Chondrocyte (in vitro differentiated cells): ENCODE measurements around the gene PLRG1. TPM values are rescaled to one million over a fixed set of nuclear protein-coding genes. Genes with fewer than 3 reads are reported as not detected.
"Not testable (repeated sequence)": the region's sequence is repeated elsewhere in the genome, so short reads cannot be mapped to it uniquely, and the experiment has no call there.

Experiments
- DNase-seq: peaks from one replicate; pipeline ENCODE4 v3.0.0; 2021; ENCODE audit warnings: mixed read lengths, low spot score
- H3K27ac Mint-ChIP-seq: one replicate; pipeline ENCODE4 v1.8.0; 2021; ENCODE audit warnings: mild to moderate bottlenecking, moderate library complexity, mixed read lengths; ENCODE audit not compliant: unreplicated experiment
- H3K27me3 Mint-ChIP-seq: 2 replicates; pipeline ENCODE4 v1.8.0; 2021; ENCODE audit warnings: low read depth, mixed read lengths
- H3K36me3 Mint-ChIP-seq: 2 replicates; pipeline ENCODE4 v1.8.0; 2021; ENCODE audit warnings: low read depth, mixed read lengths
- H3K4me1 Mint-ChIP-seq: 2 replicates; pipeline ENCODE4 v1.8.0; 2021; ENCODE audit warnings: low read depth, mild to moderate bottlenecking, mixed read lengths
- H3K4me3 Mint-ChIP-seq: one replicate; pipeline ENCODE4 v1.8.0; 2021; ENCODE audit warnings: mild to moderate bottlenecking, moderate library complexity, mixed read lengths; ENCODE audit not compliant: unreplicated experiment
- H3K9me3 Mint-ChIP-seq: 2 replicates; pipeline ENCODE4 v1.8.0; 2021; ENCODE audit warnings: low read depth, mixed read lengths
- long read RNA-seq: library from polyadenylated mRNA; stranded (forward); transcript quantifications from one replicate; pipeline ENCODE4 v2.0.0, GENCODE V29; 2021
- total RNA-seq: library from RNA; stranded (reverse); gene quantifications from 3 replicates; pipeline ENCODE4 v1.2.1, GENCODE V29; 2021
- TF ChIP-seq, protein P1 (sequence below): fragments of 200-600 bp; sonication (generic); IDR thresholded peaks from 2 replicates; pipeline ENCODE4 v1.5.0; 2021; ENCODE audit warnings: antibody characterized with exemption, mild to moderate bottlenecking, moderate library complexity

Gene PLRG1
- total RNA-seq = 58.0 to 70.3 TPM (median 59.6 TPM) in 3 replicates
- long read RNA-seq, transcript PLRG1-202 (15 exons, 3,351 nt) = major isoform, 82 of 106 reads
- long read RNA-seq, partial matches to known transcripts = 2 of 106 reads
- long read RNA-seq, other reads (novel, unspliced or antisense) = 17 of 106 reads

DNA sequence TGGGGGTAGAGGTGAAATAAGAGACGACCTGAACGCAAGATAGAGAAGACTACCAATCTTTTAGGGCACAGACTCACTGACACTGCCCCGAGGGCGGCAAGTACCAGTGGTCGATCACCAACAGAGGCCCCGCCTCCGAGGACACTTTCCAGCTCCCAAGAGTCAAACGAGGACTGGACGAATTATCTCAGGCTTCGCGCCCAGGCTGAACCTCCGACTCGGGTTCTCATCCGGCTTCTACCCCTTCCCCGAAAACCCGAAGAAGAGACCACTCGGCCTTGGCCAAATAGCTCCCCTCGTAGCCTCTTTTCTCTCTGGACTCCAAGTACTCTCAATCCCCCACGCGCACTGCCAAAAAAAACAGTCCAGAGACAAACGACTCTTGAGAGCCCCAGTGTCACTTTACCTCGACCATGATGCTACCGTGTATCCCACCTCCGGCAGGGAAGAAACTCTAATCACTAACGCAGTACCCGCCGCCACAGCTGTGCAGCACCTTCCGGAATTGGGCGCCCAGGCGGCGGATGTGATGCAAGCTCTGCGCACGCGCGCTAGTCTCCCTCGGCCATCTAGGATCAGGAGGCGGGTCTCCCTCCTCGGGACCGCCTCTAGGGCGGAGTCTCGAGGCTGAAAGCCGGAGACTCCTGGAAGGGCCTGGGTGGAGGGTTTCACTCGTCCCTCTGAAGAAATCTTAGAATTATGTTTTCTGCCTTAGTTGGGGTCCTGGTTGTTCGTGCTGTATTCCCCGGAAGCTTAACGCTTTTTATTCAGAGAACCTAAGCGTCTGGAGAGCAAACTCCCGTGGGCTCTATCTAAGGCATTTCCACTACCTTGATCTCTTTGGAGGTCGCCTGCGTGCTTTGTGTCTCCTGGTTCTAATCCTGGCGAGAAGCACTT lies at the start of gene PLRG1:
PLRG1 (minus strand) TSS at position 507 of the 897 bp plus-strand sequence; CDS start at position 415, 92 bp downstream.
- H3K4me1 Mint-ChIP-seq = peaks cover 16% of the 10 kb centered on the region
- H3K27ac Mint-ChIP-seq = peak within 1 kb of the TSS; percentile 97
- DNase-seq = peak; percentile 99
- peaks cover 7% of the 10 kb centered on the region for H3K36me3 Mint-ChIP-seq
- peak within 1 kb of the TSS; percentile 90 for H3K4me3 Mint-ChIP-seq
- TF ChIP-seq, protein P1, sequence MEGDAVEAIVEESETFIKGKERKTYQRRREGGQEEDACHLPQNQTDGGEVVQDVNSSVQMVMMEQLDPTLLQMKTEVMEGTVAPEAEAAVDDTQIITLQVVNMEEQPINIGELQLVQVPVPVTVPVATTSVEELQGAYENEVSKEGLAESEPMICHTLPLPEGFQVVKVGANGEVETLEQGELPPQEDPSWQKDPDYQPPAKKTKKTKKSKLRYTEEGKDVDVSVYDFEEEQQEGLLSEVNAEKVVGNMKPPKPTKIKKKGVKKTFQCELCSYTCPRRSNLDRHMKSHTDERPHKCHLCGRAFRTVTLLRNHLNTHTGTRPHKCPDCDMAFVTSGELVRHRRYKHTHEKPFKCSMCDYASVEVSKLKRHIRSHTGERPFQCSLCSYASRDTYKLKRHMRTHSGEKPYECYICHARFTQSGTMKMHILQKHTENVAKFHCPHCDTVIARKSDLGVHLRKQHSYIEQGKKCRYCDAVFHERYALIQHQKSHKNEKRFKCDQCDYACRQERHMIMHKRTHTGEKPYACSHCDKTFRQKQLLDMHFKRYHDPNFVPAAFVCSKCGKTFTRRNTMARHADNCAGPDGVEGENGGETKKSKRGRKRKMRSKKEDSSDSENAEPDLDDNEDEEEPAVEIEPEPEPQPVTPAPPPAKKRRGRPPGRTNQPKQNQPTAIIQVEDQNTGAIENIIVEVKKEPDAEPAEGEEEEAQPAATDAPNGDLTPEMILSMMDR = peak; percentile 49
- H3K27me3 Mint-ChIP-seq = peaks cover 3% of the 10 kb centered on the region
- H3K9me3 Mint-ChIP-seq = no peaks in the 10 kb centered on the region

DNA sequence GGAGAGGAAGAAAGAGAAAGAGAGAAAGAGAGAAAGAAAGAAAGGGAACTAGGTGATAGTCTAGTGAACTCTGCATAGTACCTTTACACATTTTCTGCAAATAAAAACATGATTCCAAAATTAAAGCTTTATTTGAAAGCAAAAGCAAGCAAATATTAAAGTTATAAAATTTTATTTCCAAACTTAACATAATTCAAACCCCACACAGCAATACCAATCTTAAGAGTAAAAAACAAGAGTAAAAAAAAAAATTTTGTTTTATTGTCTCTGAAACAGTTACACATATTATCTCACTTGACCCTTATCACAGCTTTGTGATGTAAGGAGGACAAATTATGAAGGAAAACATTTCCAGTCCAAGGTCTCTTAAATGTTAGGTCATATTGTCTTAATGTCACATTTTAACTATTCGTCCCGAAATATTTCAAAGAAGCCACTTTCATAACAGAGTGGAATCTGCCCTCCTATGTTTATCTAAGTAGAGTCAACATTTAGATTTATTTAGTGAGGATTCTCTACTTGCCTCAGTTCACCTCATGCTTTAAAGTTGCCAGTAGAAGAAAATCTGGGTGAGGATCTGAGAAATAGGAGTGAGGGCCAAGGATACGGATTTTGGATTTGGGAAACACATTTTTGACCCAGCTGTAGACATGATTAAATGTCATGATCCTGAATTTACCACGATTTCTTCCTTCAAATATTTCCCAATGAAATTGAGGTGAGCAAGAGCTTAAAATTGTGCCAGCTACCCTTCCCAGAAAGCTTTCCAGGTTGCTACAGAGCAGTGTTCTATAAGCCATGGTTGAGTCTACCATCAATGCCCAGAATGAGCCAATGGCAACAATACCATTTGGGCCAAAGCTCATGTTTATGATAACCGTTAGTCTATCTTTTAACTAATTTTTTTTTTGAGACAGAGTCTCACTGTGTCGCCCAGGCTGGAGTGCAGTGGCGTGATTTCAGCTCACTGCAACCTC lies 47.9 kb upstream of the PLRG1 start:
- Mint-ChIP-seq H3K27ac (no peak overlapping the region), H3K27me3 (peaks cover 33% of the 10 kb centered on the region), H3K4me3 (no peak overlapping the region), H3K4me1 (no peaks in the 10 kb centered on the region), H3K9me3 (no peaks in the 10 kb centered on the region), H3K36me3 (no peaks in the 10 kb centered on the region)
- no peak for DNase-seq
- TF ChIP-seq, protein P1 = no peak

DNA sequence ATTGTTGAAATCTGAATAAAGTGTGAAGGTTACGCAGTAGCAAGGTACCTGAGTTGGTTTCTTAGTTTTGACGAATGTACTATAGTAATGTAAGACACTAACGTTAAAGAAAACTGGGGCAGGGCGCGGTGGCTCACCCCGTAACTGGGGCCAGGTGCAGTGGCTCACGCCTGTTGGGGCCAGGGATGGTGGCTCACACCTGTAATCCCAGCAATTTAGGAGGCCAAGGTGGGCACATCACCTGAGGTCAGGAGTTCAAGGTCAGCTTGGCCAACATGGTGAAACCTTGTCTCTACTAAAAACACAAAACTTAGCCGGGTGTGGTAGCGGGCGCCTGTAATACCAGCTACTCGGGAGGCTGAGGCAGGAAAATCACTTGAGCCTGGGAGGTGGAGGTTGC lies 47.1 kb upstream of the PLRG1 start:
- H3K4me1 Mint-ChIP-seq, H3K4me3 Mint-ChIP-seq, DNase-seq, H3K36me3 Mint-ChIP-seq, H3K27ac Mint-ChIP-seq, H3K9me3 Mint-ChIP-seq: not testable (repeated sequence)
- peaks cover 33% of the 10 kb centered on the region for H3K27me3 Mint-ChIP-seq

DNA sequence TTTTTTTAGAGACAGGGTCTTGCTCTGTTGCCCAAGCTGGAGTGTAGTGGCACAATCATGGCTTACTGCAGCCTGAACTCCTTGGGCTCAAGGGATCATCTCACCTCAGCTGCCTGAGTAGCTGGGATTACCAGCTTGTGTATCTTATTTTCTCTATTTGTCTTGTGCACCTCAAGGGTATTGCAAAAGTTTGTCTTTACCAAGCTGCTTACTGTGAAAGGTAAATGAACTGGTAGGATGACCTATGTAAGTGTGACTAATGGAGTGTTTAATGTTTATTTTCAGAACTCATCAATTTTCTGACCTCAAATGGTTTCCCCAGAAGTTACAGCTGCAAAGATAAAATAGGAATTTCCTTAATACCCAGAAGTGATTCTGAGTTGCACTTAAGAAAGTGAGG lies 45.6 kb upstream of the PLRG1 start:
- TF ChIP-seq, protein P1 = no peak
- Mint-ChIP-seq H3K27ac (no peak overlapping the region), H3K27me3 (peaks cover 29% of the 10 kb centered on the region), H3K4me3 (no peak overlapping the region), H3K9me3 (no peaks in the 10 kb centered on the region), H3K4me1 (no peaks in the 10 kb centered on the region), H3K36me3 (no peaks in the 10 kb centered on the region)
- no peak for DNase-seq

DNA sequence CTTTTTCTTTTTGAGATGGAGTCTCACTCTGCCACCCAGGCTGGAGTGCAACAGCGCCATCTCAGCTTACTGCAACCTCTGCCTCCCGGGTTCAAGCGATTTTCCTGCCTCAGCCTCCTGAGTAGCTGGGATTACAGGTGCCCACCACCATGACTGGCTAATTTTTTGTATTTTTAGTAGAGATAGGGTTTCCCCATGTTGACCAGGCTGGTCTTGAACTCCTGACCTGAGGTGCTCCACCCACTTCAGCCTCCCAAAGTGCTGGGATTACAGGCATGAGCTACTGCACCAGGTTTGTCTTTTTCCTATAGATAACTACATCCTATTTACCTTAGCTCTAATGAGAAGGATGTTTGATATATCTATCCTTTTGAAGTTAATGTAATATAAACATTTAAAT lies 44.1 kb upstream of the PLRG1 start:
- H3K27me3 Mint-ChIP-seq = peaks cover 31% of the 10 kb centered on the region
- H3K9me3 Mint-ChIP-seq, H3K36me3 Mint-ChIP-seq, H3K4me1 Mint-ChIP-seq, H3K4me3 Mint-ChIP-seq, H3K27ac Mint-ChIP-seq, DNase-seq: not testable (repeated sequence)

DNA sequence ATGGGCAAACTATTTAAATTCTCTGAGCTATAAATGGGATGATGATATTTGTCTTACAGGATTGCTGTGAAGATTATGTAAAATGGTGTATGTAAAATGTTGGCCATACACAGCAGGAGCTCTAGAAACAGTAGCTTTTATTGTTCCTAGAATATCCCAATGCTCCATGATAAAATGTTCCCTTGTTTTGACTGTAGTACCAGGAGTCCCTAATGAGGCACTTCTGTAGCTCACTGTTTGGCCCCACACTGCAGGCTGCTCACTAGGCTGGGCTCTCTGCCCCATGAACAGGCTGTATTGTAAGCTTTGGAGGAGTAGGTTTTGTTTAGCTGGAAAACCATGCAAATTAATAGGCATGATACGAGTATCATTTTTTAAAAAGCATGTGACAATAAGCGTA lies 43.7 kb upstream of the PLRG1 start:
- DNase-seq = no peak
- H3K9me3 Mint-ChIP-seq = no peaks in the 10 kb centered on the region
- peaks cover 33% of the 10 kb centered on the region for H3K27me3 Mint-ChIP-seq
- H3K4me3 Mint-ChIP-seq = no peak overlapping the region
- no peaks in the 10 kb centered on the region for H3K36me3 Mint-ChIP-seq
- H3K27ac Mint-ChIP-seq = no peak overlapping the region
- TF ChIP-seq, protein P1 = no peak
- no peaks in the 10 kb centered on the region for H3K4me1 Mint-ChIP-seq
